Body of pancreas (tissue), 4 donors: ENCODE data around the gene SLC34A1. TPM values are rescaled to one million over a fixed set of nuclear protein-coding genes. Genes with fewer than 3 reads are reported as not detected.

Experiments used
- ATAC-seq: fragments of 150-250 bp; one replicate; pipeline ENCODE4 v1.9.1; 2016
- DNase-seq, 4 donors: peaks; one replicate each; pipeline ENCODE4 v3.0.0-alpha.2; 2019
- H3K27ac ChIP-seq, 4 donors: fragments of 200-600 bp; sonication (generic); 1 replicate in 3 of 4; 2 replicates in 1 of 4; pipeline versions ENCODE4 v1.5.1 to v1.6.1; 2016 to 2019; ENCODE audit warnings: mild to moderate bottlenecking in 1 of 4, mixed read lengths in 1 of 4, moderate library complexity in 1 of 4
- H3K27me3 ChIP-seq, 2 donors: fragments of 200-600 bp; sonication (generic); one replicate each; pipeline ENCODE4 v1.6.0; 2016; ENCODE audit warnings: mild to moderate bottlenecking in 1 of 2
- H3K36me3 ChIP-seq, 2 donors: fragments of 200-600 bp; sonication (generic); replicated peaks in 1 of 2; 2 replicates each; pipeline ENCODE4 v1.5.1; 2016; ENCODE audit warnings: low read depth in 2 of 2; ENCODE audit not compliant: insufficient read depth in 1 of 2
- H3K4me1 ChIP-seq: fragments of 200-600 bp; sonication (generic); one replicate; pipeline ENCODE4 v1.6.0; 2016
- H3K4me3 ChIP-seq, 2 donors: fragments of 200-600 bp; sonication (generic); 1 replicate in 1 of 2; 2 replicates in 1 of 2; pipeline ENCODE4 v1.5.1; 2016 to 2019
- H3K9me3 ChIP-seq, 3 donors: fragments of 200-600 bp; sonication (generic); 1 replicate in 2 of 3; 2 replicates in 1 of 3; pipeline ENCODE4 v1.5.1; 2016
- CTCF ChIP-seq, 7 experiments: fragments of 450-650 bp in 4 of 7; fragments of 200-600 bp in 3 of 7; sonication (generic) in 3 of 7; IDR thresholded peaks; one replicate each; pipeline ENCODE4 v1.5.1; 2016 to 2019; ENCODE audit warnings: antibody characterized with exemption in 7 of 7
- POLR2A ChIP-seq, 3 donors: fragments of 450-650 bp; IDR thresholded peaks; one replicate each; pipeline ENCODE4 v1.6.1; 2016; ENCODE audit warnings: antibody characterized with exemption in 3 of 3, mild to moderate bottlenecking in 2 of 3
- WGBS, 2 donors: methylation state at CpG; one replicate each; pipeline ENCODE4 v1.1.5; 2017; 5-methylcytosine and 5-hydroxymethylcytosine counted together
- intact Hi-C: fragments of 100-400 bp; cut with DNase I; formaldehyde crosslinking; loops from one replicate; pipeline ENCODE4 v1.15.1; 2023
- total RNA-seq, 2 donors: library from RNA; depleted of rRNA; stranded (reverse); fragments of >200 nt; gene quantifications; one replicate each; pipeline ENCODE4 v1.1.0, GENCODE V29; 2016

Gene SLC34A1
- total RNA-seq, 2 donors from 2014 or later = not detected

GRCh38 chr5:177437623-177438022 is 53.4 kb downstream of the SLC34A1 start:
- Histone ChIP-seq H3K27ac (no peak overlapping the region), H3K4me3 (no peak overlapping the region), H3K9me3 (no peaks in the 10 kb centered on the region), H3K4me1 (no peaks in the 10 kb centered on the region), H3K36me3 (peaks cover 0 to 22% of the 10 kb centered on the region in 2 donors), H3K27me3 (no peaks in the 10 kb centered on the region)
- 61 to 66% methylated on average over 4 of the region's 4 CpGs for WGBS, 2 donors
- TF ChIP-seq POLR2A (IDR thresholded peaks at IDR 0.05) (no peak), CTCF (IDR thresholded peaks at IDR 0.05) (no peak)
- no peak for DNase-seq
- no peak for ATAC-seq
- intact Hi-C loops = no loop called here

- intact Hi-C loops = no loop called here
- 93 to 95% methylated on average over 10 of the region's 10 CpGs for WGBS, 2 donors
- H3K27me3 ChIP-seq = no peaks in the 10 kb centered on the region
- no peak for ATAC-seq
- H3K4me1 ChIP-seq = no peaks in the 10 kb centered on the region
- H3K36me3 ChIP-seq = peaks cover 0 to 18% of the 10 kb centered on the region in 2 donors
- H3K9me3 ChIP-seq = no peaks in the 10 kb centered on the region
- DNase-seq = no peak
- no peak for TF ChIP-seq CTCF (IDR thresholded peaks at IDR 0.05)
- no peak for TF ChIP-seq POLR2A (IDR thresholded peaks at IDR 0.05)
- H3K27ac ChIP-seq = no peak overlapping the region
- H3K4me3 ChIP-seq = no peak overlapping the region
Measured at GRCh38 chr5:177438468-177438867, 54.2 kb downstream of the SLC34A1 start.

GRCh38 chr5:177439518-177440053 is 55.4 kb downstream of the SLC34A1 start:
- Histone ChIP-seq H3K4me1 (no peaks in the 10 kb centered on the region), H3K36me3 (peaks cover 0 to 11% of the 10 kb centered on the region in 2 donors), H3K4me3 (no peak overlapping the region), H3K27me3 (no peaks in the 10 kb centered on the region), H3K27ac (no peak overlapping the region), H3K9me3 (no peaks in the 10 kb centered on the region)
- DNase-seq = no peak
- 95 to 96% methylated on average over 4 of the region's 4 CpGs for WGBS, 2 donors
- no peak for TF ChIP-seq CTCF (IDR thresholded peaks at IDR 0.05)
- no peak for TF ChIP-seq POLR2A (IDR thresholded peaks at IDR 0.05)
- ATAC-seq = no peak
- intact Hi-C loops = no loop called here

- TF ChIP-seq POLR2A (IDR thresholded peaks at IDR 0.05) = no peak
- Histone ChIP-seq H3K27ac (no peak overlapping the region), H3K4me3 (no peak overlapping the region), H3K4me1 (no peaks in the 10 kb centered on the region), H3K27me3 (no peaks in the 10 kb centered on the region), H3K9me3 (no peaks in the 10 kb centered on the region), H3K36me3 (peaks cover 0 to 7% of the 10 kb centered on the region in 2 donors)
- no peak for ATAC-seq
- WGBS, 2 donors = 79 to 91% methylated on average over 7 to 24 of the region's 24 CpGs
- intact Hi-C loops = no loop called here
- no peak for DNase-seq
Measured at GRCh38 chr5:177440211-177440989, 56.2 kb downstream of the SLC34A1 start.

GRCh38 chr5:177440990-177441780 is 57.0 kb downstream of the SLC34A1 start:
- WGBS, 2 donors = 84 to 92% methylated on average over 15 to 22 of the region's 26 CpGs
- ATAC-seq (no peak), DNase-seq (no peak)
- Histone ChIP-seq H3K27ac (no peak overlapping the region), H3K9me3 (no peaks in the 10 kb centered on the region), H3K27me3 (no peaks in the 10 kb centered on the region), H3K36me3 (peaks cover 0 to 4% of the 10 kb centered on the region in 2 donors), H3K4me1 (peaks cover 6% of the 10 kb centered on the region), H3K4me3 (no peak overlapping the region)
- intact Hi-C loops = no loop called here
- TF ChIP-seq POLR2A (IDR thresholded peaks at IDR 0.05) (no peak), CTCF (IDR thresholded peaks at IDR 0.05) (no peak)
